ENCODE results near the gene SIX1. TPM values are rescaled to one million over a fixed set of nuclear protein-coding genes. Genes with fewer than 3 reads are reported as not detected.

SIX1 gene
- total RNA-seq, 2 donors from 2014 or later, result 0.33 TPM; not detected in 1

DNA sequence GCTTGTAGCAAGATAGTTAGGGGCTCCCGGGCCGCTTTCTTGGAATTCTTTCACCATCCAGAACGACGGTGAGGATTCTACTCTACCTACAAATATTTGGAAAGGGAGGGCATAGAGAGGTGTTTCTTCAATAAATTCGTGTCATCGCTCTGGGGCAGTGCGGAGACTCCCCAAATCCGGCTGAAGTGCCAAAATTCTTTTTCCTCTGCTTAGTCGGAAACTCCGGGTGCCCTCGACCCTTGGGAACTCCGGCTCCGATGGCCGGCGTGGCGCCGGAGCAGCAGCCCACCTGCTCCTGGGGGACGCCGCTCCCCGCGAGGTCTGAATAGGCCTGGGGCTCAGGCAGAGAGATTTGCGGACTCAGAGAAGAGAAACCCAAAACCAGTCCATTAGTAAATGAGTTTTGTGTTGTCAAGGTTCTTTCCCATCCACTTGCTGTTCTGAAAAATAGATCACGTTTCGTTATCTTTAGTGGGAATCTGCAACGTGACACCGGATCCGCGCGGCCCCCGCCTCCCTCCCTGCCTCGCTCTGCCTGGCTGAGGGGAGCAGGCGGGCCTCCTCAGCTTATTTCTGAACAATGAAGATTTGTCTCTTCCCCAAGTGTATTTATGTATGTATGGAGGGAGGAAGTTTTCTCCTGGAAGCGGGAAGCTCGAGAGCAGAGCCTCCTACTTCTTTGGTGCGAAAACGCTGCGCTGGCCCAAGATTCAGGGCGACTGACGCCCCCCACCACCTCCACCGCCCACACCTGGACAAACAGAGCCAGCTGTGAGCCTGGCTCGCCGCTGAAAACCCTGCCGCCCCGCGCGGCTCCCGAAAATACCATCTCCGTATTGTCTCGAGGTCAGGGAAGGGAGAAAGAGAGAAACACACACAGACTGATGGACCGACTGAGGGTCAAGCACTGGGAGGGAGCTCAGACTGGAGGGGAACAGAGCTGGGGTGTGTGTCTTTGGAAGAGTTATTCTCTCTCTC lies 3.7 kb upstream of the SIX1 start:
- Histone ChIP-seq H3K4me3 (no peak overlapping the region), H3K27ac (no peak overlapping the region), H3K4me1 (peaks cover 62% of the 10 kb centered on the region), H3K36me3 (replicated peaks in 1 of 2; ENCODE audit: insufficient read depth in 1 of 2, low read depth in 2 of 2) (no peaks in the 10 kb centered on the region), H3K27me3 (peaks cover 9 to 60% of the 10 kb centered on the region in 2 donors), H3K9me3 (no peaks in the 10 kb centered on the region)
- TF ChIP-seq POLR2A (IDR thresholded peaks at IDR 0.05), result no peak
- DNase-seq, result no peak
- WGBS, 2 donors, result 6 to 9% methylated on average over 26 to 50 of the region's 50 CpGs
- no peak for ATAC-seq
- intact Hi-C loops (cut with DNase I), result no loop called here

DNA sequence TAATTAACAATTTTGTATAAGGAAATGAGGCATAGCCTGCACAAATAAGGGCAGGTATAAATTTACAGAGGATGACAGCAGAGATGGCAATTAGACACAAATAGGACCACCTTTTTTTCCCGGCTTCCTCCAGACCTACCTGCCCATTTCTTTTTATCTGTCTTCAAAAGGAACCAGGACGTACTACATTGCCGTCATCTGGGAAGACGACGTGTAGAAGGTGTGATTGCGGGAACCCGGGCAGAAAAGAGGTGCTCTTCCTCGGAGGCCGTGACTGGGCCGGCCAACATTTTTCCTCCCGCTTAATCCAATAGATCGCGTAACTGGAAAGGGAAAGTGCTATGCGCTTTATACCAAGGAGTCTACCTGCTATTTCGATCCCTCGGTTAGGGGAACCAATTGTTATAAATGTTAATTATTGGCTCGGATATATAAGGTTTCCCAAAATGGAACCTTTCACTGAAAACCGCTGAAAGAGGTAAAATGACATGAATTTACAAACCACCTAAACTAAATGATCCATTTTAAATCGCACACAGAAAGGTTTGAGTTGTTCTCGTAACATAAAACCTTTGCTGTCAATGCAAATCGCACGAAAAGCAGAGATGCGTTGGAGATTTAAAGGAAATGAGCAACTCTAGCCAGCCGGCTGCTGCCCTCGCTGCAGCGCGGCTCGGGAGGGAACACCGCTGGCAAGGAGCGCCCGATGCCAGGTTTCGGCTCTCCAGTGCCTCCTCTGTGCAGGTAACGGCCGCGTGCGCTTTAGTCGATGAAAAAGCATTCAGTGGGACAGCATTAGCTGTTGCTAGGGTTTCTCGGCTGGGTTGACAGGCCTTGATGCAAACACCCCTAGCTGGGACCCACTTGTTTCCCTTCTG lies 2.8 kb upstream of the SIX1 start:
- H3K9me3 ChIP-seq, result no peaks in the 10 kb centered on the region
- intact Hi-C loops (cut with DNase I), result no loop called here
- peaks cover 62% of the 10 kb centered on the region for H3K4me1 ChIP-seq
- DNase-seq, result peak in 1 of 4 donors; percentile 40
- 10 to 18% methylated on average over 38 of the region's 38 CpGs for WGBS, 2 donors
- TF ChIP-seq, protein P1, sequence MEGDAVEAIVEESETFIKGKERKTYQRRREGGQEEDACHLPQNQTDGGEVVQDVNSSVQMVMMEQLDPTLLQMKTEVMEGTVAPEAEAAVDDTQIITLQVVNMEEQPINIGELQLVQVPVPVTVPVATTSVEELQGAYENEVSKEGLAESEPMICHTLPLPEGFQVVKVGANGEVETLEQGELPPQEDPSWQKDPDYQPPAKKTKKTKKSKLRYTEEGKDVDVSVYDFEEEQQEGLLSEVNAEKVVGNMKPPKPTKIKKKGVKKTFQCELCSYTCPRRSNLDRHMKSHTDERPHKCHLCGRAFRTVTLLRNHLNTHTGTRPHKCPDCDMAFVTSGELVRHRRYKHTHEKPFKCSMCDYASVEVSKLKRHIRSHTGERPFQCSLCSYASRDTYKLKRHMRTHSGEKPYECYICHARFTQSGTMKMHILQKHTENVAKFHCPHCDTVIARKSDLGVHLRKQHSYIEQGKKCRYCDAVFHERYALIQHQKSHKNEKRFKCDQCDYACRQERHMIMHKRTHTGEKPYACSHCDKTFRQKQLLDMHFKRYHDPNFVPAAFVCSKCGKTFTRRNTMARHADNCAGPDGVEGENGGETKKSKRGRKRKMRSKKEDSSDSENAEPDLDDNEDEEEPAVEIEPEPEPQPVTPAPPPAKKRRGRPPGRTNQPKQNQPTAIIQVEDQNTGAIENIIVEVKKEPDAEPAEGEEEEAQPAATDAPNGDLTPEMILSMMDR (IDR thresholded peaks at IDR 0.05), result no peak
- TF ChIP-seq POLR2A (IDR thresholded peaks at IDR 0.05), result no peak
- no peak for ATAC-seq
- no peak overlapping the region for H3K27ac ChIP-seq
- H3K27me3 ChIP-seq, result peaks cover 14 to 69% of the 10 kb centered on the region in 2 donors
- no peak overlapping the region for H3K4me3 ChIP-seq
- no peaks in the 10 kb centered on the region for H3K36me3 ChIP-seq (replicated peaks in 1 of 2; ENCODE audit: insufficient read depth in 1 of 2, low read depth in 2 of 2)

DNA sequence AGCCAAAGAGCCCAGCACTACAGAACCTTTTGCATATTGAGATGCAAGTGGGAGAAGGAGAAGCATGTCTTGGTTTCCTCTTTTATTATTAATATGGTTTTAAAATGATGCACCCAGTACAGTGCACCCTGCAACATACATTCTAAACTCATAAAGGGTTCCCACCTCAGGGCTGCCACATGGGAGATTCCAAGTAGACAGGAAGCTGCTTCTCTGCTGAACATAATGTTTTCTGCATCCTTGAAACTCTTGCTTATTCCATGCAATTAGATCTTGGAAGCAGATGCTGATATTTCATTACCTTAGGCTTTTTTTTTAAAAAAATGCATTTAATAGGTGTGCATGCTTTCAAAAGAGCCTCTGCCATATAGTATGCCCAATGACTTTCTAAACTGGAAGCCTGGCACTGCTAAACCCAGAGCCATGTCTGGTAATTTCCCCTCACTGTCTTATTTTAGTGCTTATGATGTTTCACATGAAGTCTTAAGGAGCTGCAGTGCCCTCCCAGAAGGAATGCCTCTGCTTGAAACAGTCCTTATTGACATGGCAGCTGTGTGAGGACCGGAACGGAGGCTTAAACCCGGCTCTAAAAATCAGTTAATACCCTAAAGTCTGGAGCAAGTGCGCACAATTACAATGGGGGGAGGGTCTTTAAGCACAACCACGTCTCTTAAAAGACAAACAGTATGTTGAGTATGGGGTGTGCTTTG lies 2.0 kb upstream of the SIX1 start:
- Histone ChIP-seq H3K9me3 (no peaks in the 10 kb centered on the region), H3K4me1 (peaks cover 57% of the 10 kb centered on the region), H3K4me3 (no peak overlapping the region), H3K27ac (no peak overlapping the region), H3K36me3 (replicated peaks in 1 of 2; ENCODE audit: insufficient read depth in 1 of 2, low read depth in 2 of 2) (no peaks in the 10 kb centered on the region), H3K27me3 (peaks cover 14 to 74% of the 10 kb centered on the region in 2 donors)
- WGBS, 2 donors, result 5 to 12% methylated on average over 5 of the region's 5 CpGs
- TF ChIP-seq, protein P1 (IDR thresholded peaks at IDR 0.05), result no peak
- TF ChIP-seq POLR2A (IDR thresholded peaks at IDR 0.05), result no peak
- DNase-seq, result no peak
- intact Hi-C loops (cut with DNase I), result no loop called here
- ATAC-seq, result no peak

DNA sequence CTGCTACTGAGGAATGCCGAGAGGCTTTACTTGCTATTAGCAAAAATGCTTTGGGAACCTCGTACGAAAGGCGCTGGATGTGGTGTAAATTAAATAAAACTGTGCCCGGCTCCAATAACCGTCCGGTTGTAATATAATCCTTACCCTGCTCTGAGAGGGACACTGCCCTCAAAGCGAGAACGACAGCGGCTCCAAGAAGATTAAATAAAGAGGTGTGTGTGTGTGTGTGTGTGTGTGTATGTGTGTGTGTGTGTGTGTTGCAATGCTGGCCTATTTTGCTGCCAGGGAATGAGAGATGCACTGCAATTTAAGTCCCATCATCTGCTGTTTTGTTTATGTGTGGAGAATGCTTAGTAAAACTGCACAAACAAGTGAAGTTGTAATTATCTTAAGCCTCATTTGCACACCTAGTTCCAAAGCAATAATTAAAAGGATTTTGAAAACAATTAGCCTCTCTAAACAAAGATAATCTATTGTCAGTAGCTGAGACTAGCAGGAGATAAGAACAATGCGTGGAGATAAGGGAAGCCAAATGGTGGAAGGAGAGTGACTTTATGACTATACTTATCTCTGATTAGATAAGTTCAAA lies 1.2 kb upstream of the SIX1 start:
- Histone ChIP-seq H3K4me3 (no peak overlapping the region), H3K9me3 (no peaks in the 10 kb centered on the region), H3K27ac (no peak overlapping the region), H3K27me3 (peaks cover 14 to 77% of the 10 kb centered on the region in 2 donors), H3K36me3 (replicated peaks in 1 of 2; ENCODE audit: insufficient read depth in 1 of 2, low read depth in 2 of 2) (no peaks in the 10 kb centered on the region), H3K4me1 (peaks cover 54% of the 10 kb centered on the region)
- ATAC-seq (no peak), DNase-seq (no peak)
- intact Hi-C loops (cut with DNase I), result no loop called here
- TF ChIP-seq, protein P1 (IDR thresholded peaks at IDR 0.05), result no peak
- no peak for TF ChIP-seq POLR2A (IDR thresholded peaks at IDR 0.05)
- 5 to 9% methylated on average over 11 of the region's 11 CpGs for WGBS, 2 donors
